Measurements from ENCODE around the gene OR4K1.

The OR4K1 gene

GRCh38 chr14:19974844-19975243 is 44.1 kb downstream of the OR4K1 start:
- H3K9me3 ChIP-seq (ENCODE audit: control insufficient read depth, low read length) = no peaks in the 10 kb centered on the region

GRCh38 chr14:19975291-19975690 is 44.6 kb downstream of the OR4K1 start, which contains the start of gene OR4K15:
OR4K15 (plus strand) TSS chr14:19975591; CDS start chr14:19975591, 0 bp downstream.
- no peaks in the 10 kb centered on the region for H3K79me2 ChIP-seq
- H3K9ac ChIP-seq = no peak within 1 kb of the TSS
- H3K36me3 ChIP-seq (ENCODE audit: control insufficient read depth, insufficient read depth, low read length) = no peaks in the 10 kb centered on the region
- no peak within 1 kb of the TSS for H3K27ac ChIP-seq
- H3K4me1 ChIP-seq = no peaks in the 10 kb centered on the region
- no peak within 1 kb of the TSS for H3K4me2 ChIP-seq (ENCODE audit: low read length)
- H3K27me3 ChIP-seq (ENCODE audit: control insufficient read depth, insufficient read depth, low read length) = no peaks in the 10 kb centered on the region
- TF ChIP-seq CTCF (IDR thresholded peaks at IDR 0.05) = no peak
- H2AFZ ChIP-seq = no peak within 1 kb of the TSS
- H3K9me3 ChIP-seq (ENCODE audit: control insufficient read depth, low read length) = no peaks in the 10 kb centered on the region
- H3K4me3 ChIP-seq (ENCODE audit: low read depth, low read length) = no peak within 1 kb of the TSS

More at GRCh38 chr14:19974844-19975243, 44.1 kb downstream of the OR4K1 start:
- H3K4me2 ChIP-seq (ENCODE audit: low read length) = no peak overlapping the region
- no peak for TF ChIP-seq CTCF (IDR thresholded peaks at IDR 0.05)
- H3K79me2 ChIP-seq = no peaks in the 10 kb centered on the region
- H3K27me3 ChIP-seq (ENCODE audit: control insufficient read depth, insufficient read depth, low read length) = no peaks in the 10 kb centered on the region
- H2AFZ ChIP-seq = no peak overlapping the region
- no peak overlapping the region for H3K4me3 ChIP-seq (ENCODE audit: low read depth, low read length)
- no peaks in the 10 kb centered on the region for H3K4me1 ChIP-seq
- no peaks in the 10 kb centered on the region for H3K36me3 ChIP-seq (ENCODE audit: control insufficient read depth, insufficient read depth, low read length)
- H3K27ac ChIP-seq = no peak overlapping the region
- no peak overlapping the region for H3K9ac ChIP-seq

Measured in parathyroid adenoma (tissue), 2 donors.